ENCODE measurements around the gene ZNF611.
"Not testable (repeated sequence)": the region's sequence is repeated elsewhere in the genome, so short reads cannot be mapped to it uniquely, and the experiment has no call there.

The ZNF611 gene

GRCh38 chr19:52734893-52735661 lies at the start of gene ZNF611:
Gene ZNF611 (minus strand): TSS chr19:52735044. CDS start chr19:52715894, 19,150 bp downstream.
- DNase-seq (peak; percentile 99), ATAC-seq (peak; percentile 98)
- peak within 1 kb of the TSS; percentile 86 for H3K4me3 Mint-ChIP-seq
- H3K36me3 Mint-ChIP-seq (ENCODE audit: low read depth) = peaks cover 22% of the 10 kb centered on the region
- H3K27ac Mint-ChIP-seq = peak within 1 kb of the TSS; percentile 90
- H3K4me1 Mint-ChIP-seq = peaks cover 24% of the 10 kb centered on the region
- no peaks in the 10 kb centered on the region for H3K9me3 Mint-ChIP-seq
- no peaks in the 10 kb centered on the region for H3K27me3 Mint-ChIP-seq

GRCh38 chr19:52782864-52783263 lies 48.0 kb upstream of the ZNF611 start:
- not testable (repeated sequence) for H3K27me3 Mint-ChIP-seq, DNase-seq, H3K4me3 Mint-ChIP-seq, H3K27ac Mint-ChIP-seq, ATAC-seq
- Mint-ChIP-seq H3K4me1 (peaks cover 44% of the 10 kb centered on the region), H3K36me3 (ENCODE audit: low read depth) (peaks cover 65% of the 10 kb centered on the region), H3K9me3 (peaks cover 37% of the 10 kb centered on the region)

DNA sequence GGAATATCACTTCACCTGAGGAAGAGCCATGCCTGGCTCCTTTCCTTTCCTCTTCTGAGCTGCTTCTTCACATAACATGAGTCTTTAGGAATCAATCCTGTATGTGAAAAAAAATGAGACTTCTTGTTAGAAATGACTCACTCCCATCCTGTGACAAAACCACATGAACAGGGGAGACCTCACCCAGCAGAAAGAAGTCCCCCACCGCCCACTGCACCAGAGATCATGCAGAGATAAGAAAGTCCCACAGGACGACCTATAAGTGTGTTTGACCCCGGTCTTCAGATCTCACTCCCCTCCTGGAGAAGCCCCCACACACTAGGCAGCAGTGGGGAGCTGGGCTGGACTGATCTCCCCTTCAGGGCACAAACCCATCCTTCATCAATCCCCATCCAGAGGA lies 44.0 kb upstream of the ZNF611 start:
- no peak overlapping the region for H3K4me3 Mint-ChIP-seq
- peak overlapping the region; percentile 22 for H3K27ac Mint-ChIP-seq
- ATAC-seq (peak; percentile 71), DNase-seq (peak; percentile 52)
- H3K9me3 Mint-ChIP-seq = peaks cover 34% of the 10 kb centered on the region
- H3K4me1 Mint-ChIP-seq = peaks cover 18% of the 10 kb centered on the region
- H3K36me3 Mint-ChIP-seq (ENCODE audit: low read depth) = peaks cover 77% of the 10 kb centered on the region
- no peaks in the 10 kb centered on the region for H3K27me3 Mint-ChIP-seq

GRCh38 chr19:52756447-52756846 lies 21.6 kb upstream of the ZNF611 start:
- DNase-seq; H3K36me3 Mint-ChIP-seq (ENCODE audit: low read depth); H3K27me3 Mint-ChIP-seq; ATAC-seq; H3K4me1 Mint-ChIP-seq; H3K27ac Mint-ChIP-seq; H3K4me3 Mint-ChIP-seq: not testable (repeated sequence)
- peaks cover 22% of the 10 kb centered on the region for H3K9me3 Mint-ChIP-seq

DNA sequence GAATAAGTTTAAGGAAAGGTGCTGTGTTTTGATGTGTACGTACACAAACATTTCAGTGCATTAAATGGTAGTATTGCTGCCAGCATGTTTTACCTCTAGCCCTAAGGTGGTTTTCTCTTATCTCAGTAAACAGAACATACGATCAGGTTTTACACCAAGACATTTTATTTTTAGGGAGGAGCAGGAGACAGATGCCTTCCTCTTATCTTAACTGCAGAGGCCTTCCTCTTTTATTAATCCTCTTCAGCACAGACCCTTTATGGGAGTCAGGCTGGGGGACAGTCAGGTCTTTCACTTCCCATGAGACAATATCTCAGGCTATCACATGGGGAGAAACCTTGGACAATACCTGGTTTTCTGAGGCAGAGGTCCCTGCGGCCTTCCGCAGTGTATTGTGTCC lies 14.9 kb upstream of the ZNF611 start:
- ATAC-seq = no peak
- Mint-ChIP-seq H3K36me3 (ENCODE audit: low read depth) (peaks cover 2% of the 10 kb centered on the region), H3K4me3 (no peak overlapping the region)

GRCh38 chr19:52748336-52748950 lies 13.6 kb upstream of the ZNF611 start:
- no peak for DNase-seq

More for the DNA sequence above, 14.9 kb upstream of the ZNF611 start:
- DNase-seq = no peak
- H3K27me3 Mint-ChIP-seq = no peaks in the 10 kb centered on the region
- H3K4me1 Mint-ChIP-seq = no peaks in the 10 kb centered on the region
- H3K27ac Mint-ChIP-seq = no peak overlapping the region
- peaks cover 5% of the 10 kb centered on the region for H3K9me3 Mint-ChIP-seq

GRCh38 chr19:52745919-52746318 lies 11.1 kb upstream of the ZNF611 start:
- peaks cover 13% of the 10 kb centered on the region for H3K4me1 Mint-ChIP-seq
- H3K4me3 Mint-ChIP-seq; H3K27ac Mint-ChIP-seq; H3K27me3 Mint-ChIP-seq; H3K9me3 Mint-ChIP-seq; DNase-seq; H3K36me3 Mint-ChIP-seq (ENCODE audit: low read depth); ATAC-seq: not testable (repeated sequence)

More at GRCh38 chr19:52748336-52748950, 13.6 kb upstream of the ZNF611 start:
- no peaks in the 10 kb centered on the region for H3K9me3 Mint-ChIP-seq
- no peak overlapping the region for H3K27ac Mint-ChIP-seq
- no peak for ATAC-seq
- H3K27me3 Mint-ChIP-seq = no peaks in the 10 kb centered on the region
- no peaks in the 10 kb centered on the region for H3K4me1 Mint-ChIP-seq
- H3K36me3 Mint-ChIP-seq (ENCODE audit: low read depth) = no peaks in the 10 kb centered on the region
- H3K4me3 Mint-ChIP-seq = no peak overlapping the region

GRCh38 chr19:52743091-52743490 lies 8.2 kb upstream of the ZNF611 start:
- H3K36me3 Mint-ChIP-seq (ENCODE audit: low read depth) = no peaks in the 10 kb centered on the region
- H3K4me1 Mint-ChIP-seq = peaks cover 13% of the 10 kb centered on the region
- DNase-seq (no peak), ATAC-seq (no peak)
- no peak overlapping the region for H3K27ac Mint-ChIP-seq
- H3K4me3 Mint-ChIP-seq = no peak overlapping the region
- no peaks in the 10 kb centered on the region for H3K9me3 Mint-ChIP-seq
- no peaks in the 10 kb centered on the region for H3K27me3 Mint-ChIP-seq

GRCh38 chr19:52742516-52742915 lies 7.7 kb upstream of the ZNF611 start:
- Mint-ChIP-seq H3K4me1 (peaks cover 13% of the 10 kb centered on the region), H3K4me3 (no peak overlapping the region), H3K27me3 (no peaks in the 10 kb centered on the region), H3K9me3 (no peaks in the 10 kb centered on the region), H3K27ac (no peak overlapping the region), H3K36me3 (ENCODE audit: low read depth) (no peaks in the 10 kb centered on the region)
- DNase-seq (no peak), ATAC-seq (no peak)

GRCh38 chr19:52741951-52742485 lies 7.2 kb upstream of the ZNF611 start:
- H3K4me1 Mint-ChIP-seq = peaks cover 13% of the 10 kb centered on the region
- H3K4me3 Mint-ChIP-seq = no peak overlapping the region
- DNase-seq (no peak), ATAC-seq (no peak)
- H3K27ac Mint-ChIP-seq = no peak overlapping the region
- H3K9me3 Mint-ChIP-seq = no peaks in the 10 kb centered on the region
- H3K36me3 Mint-ChIP-seq (ENCODE audit: low read depth) = no peaks in the 10 kb centered on the region
- no peaks in the 10 kb centered on the region for H3K27me3 Mint-ChIP-seq

GRCh38 chr19:52741371-52741770 lies 6.5 kb upstream of the ZNF611 start:
- H3K4me3 Mint-ChIP-seq; DNase-seq; H3K9me3 Mint-ChIP-seq; H3K27ac Mint-ChIP-seq; H3K27me3 Mint-ChIP-seq; ATAC-seq; H3K36me3 Mint-ChIP-seq (ENCODE audit: low read depth): not testable (repeated sequence)
- peaks cover 13% of the 10 kb centered on the region for H3K4me1 Mint-ChIP-seq

GRCh38 chr19:52739576-52739975 lies 4.7 kb upstream of the ZNF611 start:
- Mint-ChIP-seq H3K27ac (no peak overlapping the region), H3K4me1 (peaks cover 23% of the 10 kb centered on the region), H3K36me3 (ENCODE audit: low read depth) (peaks cover 3% of the 10 kb centered on the region), H3K4me3 (no peak overlapping the region), H3K27me3 (no peaks in the 10 kb centered on the region), H3K9me3 (no peaks in the 10 kb centered on the region)
- ATAC-seq (no peak), DNase-seq (no peak)

DNA sequence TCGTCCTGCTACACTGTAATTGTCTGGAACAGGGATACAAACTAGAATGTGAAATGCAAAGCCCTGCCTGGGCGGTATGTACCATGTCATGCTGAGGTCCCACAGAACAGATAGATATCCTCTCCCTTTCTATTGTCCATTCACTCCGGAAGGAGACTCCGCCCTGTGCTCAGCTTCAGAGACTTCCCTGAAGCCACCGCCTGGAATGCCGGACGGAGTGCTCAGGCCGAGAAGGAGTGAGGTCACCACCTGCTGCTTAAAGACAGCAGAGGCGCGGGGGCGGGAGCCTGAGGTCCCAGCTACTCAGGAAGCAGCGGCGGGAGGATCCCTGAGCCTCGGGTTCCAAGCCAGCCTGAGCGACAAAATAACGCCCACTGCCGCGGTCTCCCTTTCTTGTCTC lies 890 bp upstream of the ZNF611 start:
- DNase-seq (no peak), ATAC-seq (no peak)
- Mint-ChIP-seq H3K36me3 (ENCODE audit: low read depth) (peaks cover 20% of the 10 kb centered on the region), H3K9me3 (no peaks in the 10 kb centered on the region), H3K27me3 (no peaks in the 10 kb centered on the region), H3K4me1 (peaks cover 24% of the 10 kb centered on the region), H3K27ac (peak overlapping the region; percentile 90), H3K4me3 (peak overlapping the region; percentile 86)

DNA sequence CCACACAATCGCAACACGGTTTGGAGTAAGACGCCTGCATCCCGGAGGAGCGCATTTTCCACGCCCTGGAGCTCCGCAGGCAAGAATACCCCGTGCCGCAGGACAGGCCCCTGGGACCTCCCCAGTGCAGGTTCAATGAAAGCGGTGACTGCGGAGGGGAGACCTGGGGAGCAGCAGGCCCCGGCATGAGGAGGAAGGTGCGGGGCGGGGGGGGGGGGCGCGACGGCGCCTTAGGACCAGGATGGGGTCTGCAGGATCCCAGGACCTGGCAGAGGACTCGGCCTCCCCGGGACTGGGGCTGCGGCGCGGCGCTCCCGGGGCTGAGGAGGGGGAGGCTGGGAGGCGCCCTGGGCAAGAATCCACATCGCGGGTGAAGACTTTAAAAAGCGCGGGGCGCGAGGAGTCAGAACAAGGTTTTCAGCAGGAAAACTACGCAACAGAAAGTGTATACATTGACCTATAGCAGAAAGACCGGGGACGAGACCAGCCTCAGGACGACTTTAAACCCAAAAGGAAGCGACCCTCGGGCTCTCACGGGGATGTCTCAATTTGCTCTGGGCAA lies 432 bp downstream of the ZNF611 start:
- Mint-ChIP-seq H3K4me1 (peaks cover 29% of the 10 kb centered on the region), H3K36me3 (ENCODE audit: low read depth) (peaks cover 28% of the 10 kb centered on the region), H3K27me3 (no peaks in the 10 kb centered on the region), H3K4me3 (peak overlapping the region; percentile 86), H3K9me3 (peaks cover 3% of the 10 kb centered on the region), H3K27ac (peak overlapping the region; percentile 90)
- DNase-seq (peak; percentile 17), ATAC-seq (peak; percentile 21)

DNA sequence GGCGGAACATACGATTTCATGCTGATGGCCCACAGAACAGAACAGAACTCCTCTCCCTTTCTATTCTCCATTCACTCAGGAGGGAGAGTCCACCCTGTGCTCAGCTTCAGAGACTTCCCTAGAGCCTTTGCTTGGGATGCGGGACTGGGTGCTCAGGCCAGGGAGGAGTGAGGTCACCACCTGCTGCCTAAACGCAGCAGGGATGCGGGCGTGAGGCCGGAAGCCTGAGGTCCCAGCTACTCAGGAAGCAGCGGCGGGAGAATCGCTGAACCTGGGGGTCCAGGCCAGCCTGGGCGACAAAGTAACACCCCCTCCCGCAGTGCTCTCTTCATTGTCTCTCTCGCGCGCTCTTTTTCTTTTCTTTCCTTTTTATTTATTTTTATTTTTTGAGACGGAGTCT lies 8.8 kb downstream of the ZNF611 start:
- DNase-seq, H3K27me3 Mint-ChIP-seq, H3K4me1 Mint-ChIP-seq, H3K4me3 Mint-ChIP-seq, ATAC-seq, H3K27ac Mint-ChIP-seq: not testable (repeated sequence)
- Mint-ChIP-seq H3K36me3 (ENCODE audit: low read depth) (peaks cover 77% of the 10 kb centered on the region), H3K9me3 (peaks cover 21% of the 10 kb centered on the region)

Measured in activated naive CD8-positive, alpha-beta T cell treated with anti-CD3 and anti-CD28 coated beads, Interleukin-2, amount 50 U/mL, for 24 hours (primary cell).